Activated CD4-positive, alpha-beta T cell treated with anti-CD3 and anti-CD28 coated beads, Interleukin-2, amount 50 U/mL, for 1 hour (primary cell): Measurements from ENCODE around the gene CCDC73.
"Not testable (repeated sequence)": the region's sequence is repeated elsewhere in the genome, so short reads cannot be mapped to it uniquely, and the experiment has no call there.

Experiments used
- DNase-seq: peaks from one replicate; pipeline ENCODE4 v3.0.0-alpha.2; 2020

The CCDC73 gene

GRCh38 chr11:32704261-32704660, 90.2 kb downstream of the CCDC73 start:
- DNase-seq = no peak

GRCh38 chr11:32701616-32702015, 92.8 kb downstream of the CCDC73 start:
- DNase-seq = no peak

- DNase-seq = no peak
These were observed 95.9 kb downstream of the CCDC73 start for GRCh38 chr11:32698579-32698978.

- DNase-seq = no peak
These were observed 123.4 kb downstream of the CCDC73 start for GRCh38 chr11:32671051-32671450.

- DNase-seq = no peak
These were observed 134.8 kb downstream of the CCDC73 start for GRCh38 chr11:32659672-32660071.

- no peak for DNase-seq
These were observed 135.6 kb downstream of the CCDC73 start for GRCh38 chr11:32658639-32659406.

- DNase-seq = no peak
These were observed 150.9 kb downstream of the CCDC73 start for GRCh38 chr11:32643526-32643925.

GRCh38 chr11:32641361-32641760, 153.1 kb downstream of the CCDC73 start:
- DNase-seq = no peak

- no peak for DNase-seq
These were observed 158.6 kb downstream of the CCDC73 start for GRCh38 chr11:32635819-32636218.

GRCh38 chr11:32630844-32631243, 163.6 kb downstream of the CCDC73 start:
- DNase-seq = no peak

- DNase-seq = no peak
These were observed 177.6 kb downstream of the CCDC73 start for GRCh38 chr11:32616903-32617302.

- no peak for DNase-seq
These were observed 179.0 kb downstream of the CCDC73 start for GRCh38 chr11:32615422-32615821.

GRCh38 chr11:32613500-32614151, 180.8 kb downstream of the CCDC73 start:
- no peak for DNase-seq

GRCh38 chr11:32610797-32611352, 183.6 kb downstream of the CCDC73 start:
- DNase-seq = no peak

- not testable (repeated sequence) for DNase-seq
These were observed 185.6 kb downstream of the CCDC73 start for GRCh38 chr11:32608826-32609225.

- no peak for DNase-seq
These were observed 188.2 kb downstream of the CCDC73 start for GRCh38 chr11:32606220-32606619.

GRCh38 chr11:32602657-32603415, 191.6 kb downstream of the CCDC73 start:
- DNase-seq = no peak

GRCh38 chr11:32597921-32598320, 196.5 kb downstream of the CCDC73 start:
- DNase-seq = no peak

GRCh38 chr11:32596114-32596513, 198.3 kb downstream of the CCDC73 start:
- not testable (repeated sequence) for DNase-seq

GRCh38 chr11:32594272-32594671, 200.2 kb downstream of the CCDC73 start:
- no peak for DNase-seq

- no peak for DNase-seq
These were observed 207.8 kb downstream of the CCDC73 start for GRCh38 chr11:32586576-32587190.

- DNase-seq = no peak
These were observed 209.5 kb downstream of the CCDC73 start for GRCh38 chr11:32584921-32585320.
